Hepatocyte (in vitro differentiated cells): ENCODE data around the gene DLGAP4. TPM values are rescaled to one million over a fixed set of nuclear protein-coding genes. Genes with fewer than 3 reads are reported as not detected.

ENCODE experiments used
- DNase-seq: peaks from one replicate; pipeline ENCODE4 v3.0.0-alpha.2; 2016; ENCODE audit warnings: low spot score
- H2AFZ ChIP-seq: fragments of 200-600 bp; sonication (generic); 2 replicates; pipeline ENCODE4 v1.6.0; 2016; ENCODE audit warnings: antibody characterized with exemption, mild to moderate bottlenecking
- H3K27ac ChIP-seq: fragments of 200-600 bp; sonication (generic); 2 replicates; pipeline ENCODE4 v1.5.1; 2016; ENCODE audit warnings: mild to moderate bottlenecking
- H3K27me3 ChIP-seq: fragments of 200-600 bp; sonication (generic); 2 replicates; pipeline ENCODE4 v1.6.1; 2016
- H3K36me3 ChIP-seq: fragments of 200-600 bp; sonication (generic); replicated peaks from 2 replicates; pipeline ENCODE4 v1.5.1; 2016; ENCODE audit warnings: low read depth; ENCODE audit not compliant: insufficient read depth
- H3K4me1 ChIP-seq: fragments of 200-600 bp; sonication (generic); 2 replicates; pipeline ENCODE4 v1.5.1; 2016; ENCODE audit warnings: mild to moderate bottlenecking, moderate library complexity; ENCODE audit not compliant: insufficient read depth
- H3K4me2 ChIP-seq: fragments of 200-600 bp; sonication (generic); 2 replicates; pipeline ENCODE4 v1.6.0; 2016
- H3K4me3 ChIP-seq: fragments of 200-600 bp; sonication (generic); 2 replicates; pipeline ENCODE4 v1.5.1; 2016; ENCODE audit warnings: mild to moderate bottlenecking
- H3K79me2 ChIP-seq: fragments of 200-600 bp; sonication (generic); 2 replicates; pipeline ENCODE4 v1.6.0; 2017; ENCODE audit warnings: mild to moderate bottlenecking
- H3K9me2 ChIP-seq: fragments of 200-600 bp; sonication (generic); replicated peaks from 2 replicates; pipeline ENCODE4 v1.6.0; 2017; ENCODE audit warnings: mild to moderate bottlenecking; ENCODE audit not compliant: insufficient read depth
- H3K9me3 ChIP-seq: fragments of 200-600 bp; sonication (generic); 2 replicates; pipeline ENCODE4 v1.5.1; 2016; ENCODE audit warnings: low read depth, mild to moderate bottlenecking
- H4K20me1 ChIP-seq: fragments of 200-600 bp; sonication (generic); 2 replicates; pipeline ENCODE4 v1.6.0; 2016; ENCODE audit warnings: mild to moderate bottlenecking; ENCODE audit not compliant: insufficient read depth, poor library complexity, severe bottlenecking
- CTCF ChIP-seq: fragments of 200-600 bp; sonication (generic); IDR thresholded peaks from 2 replicates; pipeline ENCODE4 v1.5.1; 2016; ENCODE audit warnings: antibody characterized with exemption, mild to moderate bottlenecking; ENCODE audit not compliant: poor library complexity
- EZH2 ChIP-seq: fragments of 200-600 bp; sonication (generic); IDR thresholded peaks from 2 replicates; pipeline ENCODE4 v1.6.1; 2016; ENCODE audit warnings: antibody characterized with exemption, mild to moderate bottlenecking, borderline replicate concordance
- EZH2phosphoT487 ChIP-seq: fragments of 200-600 bp; sonication (generic); IDR thresholded peaks from one replicate; pipeline ENCODE4 v1.6.1; 2018; ENCODE audit warnings: antibody characterized with exemption, mild to moderate bottlenecking, low read depth, moderate library complexity; ENCODE audit not compliant: unreplicated experiment, severe bottlenecking
- WGBS: methylation state at CpG from one replicate; pipeline ENCODE4 v1.1.6; 2016; ENCODE audit warnings: low lambda C conversion rate; ENCODE audit errors: missing lambda C conversion rate; 5-methylcytosine and 5-hydroxymethylcytosine counted together
- polyA plus RNA-seq: library from polyadenylated mRNA; unstranded; fragments of >200 nt; fragmentation: Nextera tagmentation; extraction: Ambion mirVana; gene quantifications from 2 replicates; pipeline ENCODE4 v1.2.1, GENCODE V29; 2016
- total RNA-seq: library from RNA; depleted of rRNA; stranded (reverse); fragments of >200 nt; gene quantifications from 2 replicates; pipeline ENCODE4 v1.2.3, GENCODE V29; 2014

The DLGAP4 gene
- total and polyA plus RNA-seq, 2 experiments from 2014 or later = 16.5 to 39.4 TPM

GRCh38 chr20:36460648-36461599 is 154.8 kb downstream of the DLGAP4 start:
- Histone ChIP-seq H4K20me1 (peaks cover 37% of the 10 kb centered on the region), H3K27ac (peak overlapping the region; percentile 91), H3K4me2 (peak overlapping the region; percentile 76), H3K36me3 (no peaks in the 10 kb centered on the region), H3K4me3 (peak overlapping the region; percentile 94), H3K27me3 (no peaks in the 10 kb centered on the region), H3K9me3 (no peaks in the 10 kb centered on the region), H2AFZ (peak overlapping the region; percentile 77), H3K4me1 (peaks cover 36% of the 10 kb centered on the region), H3K9me2 (no peaks in the 10 kb centered on the region), H3K79me2 (peaks cover 43% of the 10 kb centered on the region)
- peak; percentile 98 for DNase-seq
- TF ChIP-seq CTCF = no peak
- no peak for TF ChIP-seq EZH2phosphoT487
- TF ChIP-seq EZH2 = no peak
- 26% methylated on average over 37 of the region's 96 CpGs for WGBS

GRCh38 chr20:36461600-36462439 is 155.7 kb downstream of the DLGAP4 start:
- peak; percentile 78 for DNase-seq
- 4% methylated on average over 19 of the region's 58 CpGs for WGBS
- Histone ChIP-seq H3K27ac (peak overlapping the region; percentile 88), H4K20me1 (peaks cover 46% of the 10 kb centered on the region), H3K36me3 (no peaks in the 10 kb centered on the region), H3K4me1 (peaks cover 45% of the 10 kb centered on the region), H2AFZ (peak overlapping the region; percentile 36), H3K9me3 (no peaks in the 10 kb centered on the region), H3K27me3 (no peaks in the 10 kb centered on the region), H3K79me2 (peaks cover 52% of the 10 kb centered on the region), H3K9me2 (no peaks in the 10 kb centered on the region), H3K4me2 (peak overlapping the region; percentile 99), H3K4me3 (peak overlapping the region; percentile 94)
- TF ChIP-seq CTCF (no peak), EZH2phosphoT487 (no peak), EZH2 (no peak)

DNA sequence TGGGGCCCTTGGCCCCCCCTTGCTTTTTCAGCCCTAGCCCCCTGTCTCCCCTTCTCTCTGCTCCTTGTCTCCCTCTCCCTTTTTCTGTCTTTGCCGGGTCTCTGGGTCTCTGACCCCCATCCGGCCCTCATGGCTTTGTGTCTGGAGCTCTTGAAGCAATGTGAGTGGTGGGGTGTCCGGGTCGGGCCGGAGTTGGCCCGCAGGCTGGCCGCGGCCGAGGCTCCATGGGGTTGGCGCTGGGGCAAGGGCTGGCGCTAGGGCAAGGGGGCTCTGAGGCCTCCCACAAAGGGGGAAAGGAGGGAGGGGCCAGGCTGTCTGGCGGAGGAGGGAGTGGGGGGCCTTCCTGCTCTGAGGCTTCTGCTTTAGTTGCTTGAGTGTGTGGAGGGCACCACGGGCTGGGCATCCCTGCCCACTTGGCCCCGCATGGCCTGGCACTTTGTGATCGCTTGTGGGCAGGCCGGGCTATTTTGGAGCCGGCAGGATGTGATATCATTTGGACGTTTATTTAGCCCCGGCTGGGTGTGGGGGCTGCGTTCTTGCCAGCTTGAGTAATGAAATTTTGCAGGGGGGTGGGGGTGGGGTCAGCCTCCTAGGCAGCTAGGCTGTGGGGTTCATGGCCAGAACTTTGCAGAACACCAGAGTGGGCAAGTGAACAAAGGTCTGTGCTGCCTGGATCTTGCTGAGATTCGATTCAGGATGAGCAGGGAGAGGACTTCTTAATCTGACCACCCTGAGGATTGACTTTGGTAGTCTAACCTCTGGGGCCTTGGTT is 156.5 kb downstream of the DLGAP4 start:
- Histone ChIP-seq H3K4me1 (peaks cover 52% of the 10 kb centered on the region), H4K20me1 (peaks cover 54% of the 10 kb centered on the region), H2AFZ (peak overlapping the region; percentile 36)

More for the DNA sequence above, 156.5 kb downstream of the DLGAP4 start:
- peak overlapping the region; percentile 94 for H3K4me3 ChIP-seq
- peaks cover 60% of the 10 kb centered on the region for H3K79me2 ChIP-seq
- H3K9me2 ChIP-seq = no peaks in the 10 kb centered on the region
- H3K27ac ChIP-seq = peak overlapping the region; percentile 88
- no peaks in the 10 kb centered on the region for H3K27me3 ChIP-seq
- no peaks in the 10 kb centered on the region for H3K36me3 ChIP-seq
- H3K4me2 ChIP-seq = peak overlapping the region; percentile 99
- 6% methylated on average over 20 of the region's 21 CpGs for WGBS
- DNase-seq = peak; percentile 45
- TF ChIP-seq EZH2phosphoT487 (no peak), EZH2 (no peak), CTCF (no peak)
- no peaks in the 10 kb centered on the region for H3K9me3 ChIP-seq
